Measurements from ENCODE around the gene MGAT5.

MGAT5 gene

DNA sequence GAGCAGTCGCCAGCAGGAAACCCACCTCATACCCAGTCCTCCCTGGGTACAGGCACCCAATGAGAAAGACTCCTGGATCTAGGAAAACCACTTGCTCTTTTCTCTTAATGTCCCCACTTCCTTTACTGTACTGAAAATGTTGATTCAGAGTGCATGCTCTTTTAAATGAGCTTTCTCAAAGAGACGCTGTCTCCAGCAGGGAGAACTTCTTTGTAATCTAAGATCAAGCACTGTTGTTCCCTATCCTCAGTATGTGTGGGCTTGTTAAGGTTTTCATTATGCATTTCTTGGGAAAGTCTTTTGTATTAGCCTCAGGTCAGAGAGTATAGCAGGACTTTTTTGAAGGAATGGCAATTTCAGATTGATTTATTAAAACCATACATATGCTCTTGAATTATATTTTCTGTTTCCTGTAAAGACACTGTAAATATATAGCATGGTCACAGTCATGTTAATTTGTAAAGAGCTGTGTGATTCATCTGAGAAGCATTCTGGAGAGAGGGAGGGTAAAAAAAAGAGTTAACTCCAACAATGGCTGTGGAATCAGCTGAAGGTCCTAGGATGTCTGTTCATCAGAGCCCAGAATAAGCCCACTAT lies 178.1 kb downstream of the MGAT5 start:
- no peak for DNase-seq

DNA sequence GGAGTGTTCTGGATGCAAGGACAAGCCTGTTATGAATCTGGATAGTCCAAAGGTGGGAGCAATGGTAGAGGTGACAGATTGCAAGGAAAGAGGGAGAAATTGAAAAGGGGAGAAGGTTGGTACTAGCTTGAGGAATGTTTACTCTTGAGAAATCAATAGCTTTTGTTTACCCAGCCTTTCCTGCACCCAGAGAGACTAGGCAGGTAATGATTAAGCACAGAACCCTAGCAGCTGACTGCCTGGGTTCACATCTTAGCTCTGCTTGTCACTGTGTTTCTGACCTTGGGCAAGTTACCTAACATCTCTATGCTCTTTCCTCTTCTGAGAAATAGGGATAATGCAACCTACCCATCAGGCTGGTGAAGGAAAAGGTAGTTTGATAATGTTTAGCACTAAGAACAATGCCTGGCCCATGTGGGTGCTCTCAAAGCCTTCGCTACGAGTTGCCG lies 178.6 kb downstream of the MGAT5 start:
- DNase-seq: no peak

DNA sequence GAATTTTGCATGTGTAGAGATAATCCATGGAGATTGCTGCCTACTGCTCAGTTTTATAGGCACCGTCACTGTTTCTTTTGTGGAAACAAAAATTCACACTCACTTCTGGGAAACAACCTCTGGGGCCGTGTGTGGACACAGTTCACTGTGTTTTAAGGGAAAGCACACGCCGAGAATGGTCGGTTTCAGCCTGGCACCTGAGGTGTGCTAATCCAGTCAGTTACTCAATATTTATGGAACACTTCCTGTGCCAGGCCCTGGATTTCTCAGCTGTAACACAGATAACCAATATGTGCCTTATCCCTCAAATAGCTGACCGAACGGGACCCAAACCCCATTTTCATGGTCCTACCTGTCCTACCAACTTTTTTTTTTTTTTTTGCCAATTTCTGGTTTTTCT lies 179.6 kb downstream of the MGAT5 start:
- DNase-seq: no peak

GRCh38 chr2:134433979-134434378 lies 180.1 kb downstream of the MGAT5 start:
- no peak for DNase-seq

GRCh38 chr2:134435505-134435904 lies 181.6 kb downstream of the MGAT5 start:
- no peak for DNase-seq

DNA sequence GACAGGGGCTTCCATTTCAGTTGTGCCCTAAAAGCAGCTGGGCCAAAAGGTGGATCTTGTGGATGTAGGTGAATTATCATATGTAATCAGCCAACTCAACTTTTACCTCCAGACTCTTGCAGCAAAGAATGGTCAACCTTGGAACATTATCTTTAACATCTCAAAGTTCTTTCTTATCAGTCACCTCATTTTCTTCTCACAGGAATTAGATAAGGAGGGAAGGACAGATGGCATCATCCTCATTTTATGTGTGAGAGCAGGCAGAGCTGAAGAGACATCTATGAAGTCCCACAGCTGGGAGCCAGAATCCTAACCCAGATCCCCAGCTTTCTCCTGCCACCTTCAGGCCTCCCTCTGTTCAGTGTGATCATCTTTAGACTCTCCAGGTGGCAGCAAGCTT lies 182.1 kb downstream of the MGAT5 start:
- no peak for DNase-seq

GRCh38 chr2:134436706-134437105 lies 182.8 kb downstream of the MGAT5 start:
- DNase-seq: no peak

GRCh38 chr2:134438371-134438770 lies 184.5 kb downstream of the MGAT5 start:
- no peak for DNase-seq

DNA sequence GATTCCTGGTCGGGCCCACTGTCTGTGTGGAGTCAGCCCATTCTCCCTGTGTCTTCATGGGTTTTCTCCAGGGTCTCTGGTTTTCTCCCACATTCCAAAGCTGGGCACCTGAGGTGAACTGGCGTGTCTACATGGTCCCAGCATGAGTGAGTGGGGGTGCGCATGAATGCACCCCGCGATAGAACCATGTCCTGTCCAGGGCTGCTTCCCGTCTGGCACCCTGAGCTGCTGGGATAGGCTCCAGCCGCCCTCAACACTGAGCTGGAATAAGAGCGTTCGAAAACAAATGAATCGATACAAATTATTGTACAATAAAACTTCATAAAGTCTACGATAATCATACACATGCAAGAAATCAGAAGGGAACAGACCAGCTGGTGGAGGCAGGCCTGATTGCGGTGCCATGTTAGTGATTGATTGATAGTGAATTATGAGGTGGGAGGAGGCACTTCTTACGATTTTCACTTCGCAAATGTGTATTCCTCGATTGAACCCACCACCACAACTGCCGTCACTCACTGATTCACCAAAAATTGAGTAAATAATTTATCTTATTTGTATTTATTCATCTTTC lies 186.6 kb downstream of the MGAT5 start:
- DNase-seq: no peak

DNA sequence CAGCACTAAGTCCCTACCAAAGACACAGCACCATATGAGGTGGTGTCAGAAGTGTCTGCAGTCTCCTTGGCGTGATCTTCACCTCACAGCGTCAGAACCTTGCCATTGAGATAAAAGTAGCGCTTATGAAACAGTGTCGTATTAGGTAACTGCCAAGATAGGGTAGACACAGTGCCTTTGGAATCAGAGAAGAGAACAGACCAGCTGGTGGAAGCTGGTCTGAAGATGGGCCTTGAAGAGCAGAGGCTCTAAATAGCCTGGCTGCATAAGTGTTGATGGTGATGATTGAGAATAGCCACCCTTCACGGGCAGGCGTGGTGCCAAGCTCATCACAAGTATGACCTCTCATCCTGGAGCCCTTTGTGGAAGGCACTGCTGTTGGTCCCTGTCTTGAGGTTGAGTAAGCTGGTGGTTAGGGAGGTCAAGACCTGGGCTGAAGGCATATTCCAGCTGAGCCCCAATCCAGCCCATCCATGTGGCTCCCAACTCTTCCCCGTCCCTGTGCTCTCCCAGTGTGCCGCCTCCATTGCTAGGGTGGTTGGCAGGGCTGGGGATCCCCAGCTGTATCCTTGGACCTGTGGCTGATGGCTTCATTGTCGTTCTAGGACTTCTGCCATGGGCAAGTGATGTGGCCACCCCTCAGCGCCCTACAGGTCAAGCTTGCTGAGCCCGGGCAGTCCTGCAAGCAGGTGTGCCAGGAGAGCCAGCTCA lies 187.4 kb downstream of the MGAT5 start:
- no peak for DNase-seq

DNA sequence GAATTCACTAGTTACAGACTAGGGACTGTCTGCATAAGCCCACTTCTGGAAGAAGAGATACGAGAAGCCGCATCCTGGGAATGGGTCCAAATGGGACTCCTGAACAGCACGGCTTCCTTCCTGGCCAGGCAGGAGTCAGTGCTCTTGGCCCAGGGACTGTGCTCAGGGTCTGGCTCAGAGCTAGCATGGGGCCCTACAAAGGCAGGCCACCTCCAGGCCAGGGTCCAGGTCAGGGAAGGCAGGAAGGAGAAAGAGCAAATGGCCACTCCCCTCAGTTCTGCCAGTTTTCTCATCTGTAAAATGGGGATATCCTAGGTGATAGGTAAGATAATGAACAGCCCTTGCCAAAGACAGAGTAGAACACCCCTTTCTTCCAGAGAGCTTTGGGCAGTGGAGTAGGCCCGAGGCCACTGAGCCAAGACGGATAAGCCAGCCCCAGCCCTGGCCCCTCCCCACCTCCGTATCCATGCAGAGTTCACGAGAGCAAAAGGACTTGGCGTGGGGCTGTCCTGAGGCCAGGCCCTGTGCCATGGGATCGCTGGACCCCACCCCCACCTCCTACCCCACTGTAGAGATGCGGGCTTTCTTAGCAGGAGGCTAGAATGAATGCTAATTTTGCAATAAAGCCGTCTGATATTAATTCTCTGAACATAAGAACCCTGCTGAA lies 190.1 kb downstream of the MGAT5 start:
- DNase-seq: no peak

- no peak for DNase-seq
Observed at GRCh38 chr2:134445116-134445515, 191.2 kb downstream of the MGAT5 start.

GRCh38 chr2:134445985-134446382 lies 192.1 kb downstream of the MGAT5 start:
- DNase-seq: no peak

GRCh38 chr2:134446383-134447017 lies 192.6 kb downstream of the MGAT5 start:
- DNase-seq: no peak

GRCh38 chr2:134447669-134448068 lies 193.8 kb downstream of the MGAT5 start:
- DNase-seq: no peak

DNA sequence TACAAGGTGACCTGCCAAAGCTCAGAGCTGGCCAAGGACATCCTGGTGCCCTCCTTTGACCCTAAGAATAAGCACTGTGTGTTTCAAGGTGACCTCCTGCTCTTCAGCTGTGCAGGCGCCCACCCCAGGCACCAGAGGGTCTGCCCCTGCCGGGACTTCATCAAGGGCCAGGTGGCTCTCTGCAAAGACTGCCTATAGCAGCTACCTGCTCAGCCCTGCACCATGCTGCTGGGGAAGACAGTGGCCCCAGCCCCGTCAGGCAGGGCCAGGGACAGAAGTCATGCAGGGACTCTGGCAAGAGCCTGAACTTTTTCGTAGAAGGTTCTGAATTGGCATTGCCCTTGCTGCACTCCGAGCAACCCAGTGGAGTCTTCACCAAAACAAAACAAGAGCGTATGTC lies 194.8 kb downstream of the MGAT5 start:
- no peak for DNase-seq

DNA sequence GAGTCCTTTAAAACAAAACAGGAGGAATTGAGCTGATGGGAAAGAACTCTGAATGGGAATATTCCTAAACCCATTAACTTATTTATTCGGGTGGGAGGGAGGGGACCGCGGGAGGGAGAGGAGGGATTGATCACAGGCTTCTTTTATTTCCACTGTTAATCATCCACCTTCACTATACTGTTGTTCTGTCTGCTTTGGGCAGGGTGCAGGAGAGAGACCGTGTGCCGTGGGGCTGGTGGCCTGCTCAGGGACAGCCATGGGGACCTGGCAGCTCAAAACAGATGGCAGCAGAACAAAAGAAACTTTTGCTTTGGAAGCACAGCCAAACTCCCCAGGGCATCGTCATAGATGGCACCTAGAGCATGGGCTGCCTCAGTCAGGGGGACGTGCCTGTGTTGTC lies 195.3 kb downstream of the MGAT5 start:
- no peak for DNase-seq

DNA sequence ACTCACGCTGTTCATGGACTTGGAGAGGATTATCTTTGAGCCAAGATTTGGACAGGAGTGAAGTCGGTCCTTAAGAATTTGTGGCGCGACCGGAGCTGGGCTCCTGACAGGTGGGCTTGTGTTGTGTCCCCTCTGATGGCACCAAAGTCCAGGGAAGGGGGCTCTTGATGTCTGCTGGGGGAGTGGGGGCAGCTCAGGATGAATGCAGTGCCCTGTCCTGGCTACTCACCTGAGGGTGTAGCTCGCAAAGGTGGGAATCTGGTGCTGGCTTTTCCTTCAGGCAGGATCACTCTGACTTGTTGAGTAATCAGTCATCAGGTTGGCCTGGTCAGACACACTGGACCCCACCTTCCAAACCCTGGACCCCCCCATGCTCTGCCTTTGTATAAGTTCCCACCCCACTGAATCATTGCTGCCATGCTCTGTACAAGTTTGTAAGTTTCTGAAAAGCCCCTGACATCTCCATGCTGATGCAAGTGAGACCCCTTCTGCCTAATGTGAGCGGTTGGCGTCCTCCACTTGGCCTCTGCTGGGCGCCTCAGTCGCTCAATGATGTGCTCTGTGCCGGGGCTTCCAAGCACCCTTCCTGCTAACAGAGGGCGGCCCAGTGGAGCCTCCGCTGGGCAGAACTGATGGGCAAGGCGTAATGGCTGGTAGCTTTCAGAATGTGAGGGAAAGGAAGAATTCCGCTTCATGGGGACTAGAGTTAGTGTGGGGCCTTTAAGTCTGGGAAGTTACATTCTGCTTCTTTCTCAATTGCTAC lies 196.1 kb downstream of the MGAT5 start:
- no peak for DNase-seq

DNA sequence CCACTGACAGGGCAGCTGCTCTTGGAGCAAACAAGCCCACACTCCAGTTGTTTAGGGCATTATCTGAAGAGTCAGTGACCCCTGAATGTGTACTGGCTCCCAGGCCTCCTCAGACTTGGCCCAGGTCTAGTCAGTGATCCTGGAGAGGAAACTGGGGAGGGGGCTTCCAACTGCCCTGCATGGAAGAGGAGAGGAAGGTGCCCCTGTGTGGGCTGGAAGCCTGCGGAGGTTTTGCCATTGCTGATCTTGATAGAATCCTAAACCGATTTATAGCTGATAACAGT lies 197.4 kb downstream of the MGAT5 start:
- DNase-seq: no peak

DNA sequence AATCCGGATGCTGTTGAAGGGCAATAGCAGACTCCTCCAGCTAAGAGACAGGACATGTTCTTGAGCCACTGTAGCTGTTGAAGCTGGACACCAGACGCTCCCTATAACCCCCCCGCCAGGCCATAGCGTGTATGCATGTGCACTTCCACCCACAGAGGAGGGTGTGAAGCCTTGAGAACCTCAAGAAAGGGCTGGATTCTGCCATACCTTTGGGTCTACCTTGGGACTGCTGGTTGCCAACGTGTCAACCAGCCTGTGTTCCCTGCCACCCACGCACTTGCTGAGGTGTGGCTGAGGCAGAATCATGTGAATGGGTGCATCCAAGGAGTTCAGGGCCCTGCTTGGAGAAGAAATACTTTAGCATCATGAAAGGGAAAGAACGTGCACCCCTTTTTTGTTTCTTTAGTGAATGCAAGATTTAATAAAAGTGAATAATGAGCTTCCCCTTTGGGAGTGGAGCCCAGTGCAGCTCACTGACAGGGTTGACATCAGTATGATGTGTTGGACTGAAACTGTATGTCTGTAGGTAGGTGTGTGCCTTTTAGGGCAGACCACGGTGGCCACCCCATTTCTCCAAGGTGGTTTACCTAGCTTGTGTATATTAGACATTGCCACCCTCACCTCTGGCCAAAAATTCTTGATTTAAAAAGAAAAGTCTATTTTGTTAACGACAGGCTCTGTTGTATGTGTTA lies 198.3 kb downstream of the MGAT5 start:
- DNase-seq: no peak

DNA sequence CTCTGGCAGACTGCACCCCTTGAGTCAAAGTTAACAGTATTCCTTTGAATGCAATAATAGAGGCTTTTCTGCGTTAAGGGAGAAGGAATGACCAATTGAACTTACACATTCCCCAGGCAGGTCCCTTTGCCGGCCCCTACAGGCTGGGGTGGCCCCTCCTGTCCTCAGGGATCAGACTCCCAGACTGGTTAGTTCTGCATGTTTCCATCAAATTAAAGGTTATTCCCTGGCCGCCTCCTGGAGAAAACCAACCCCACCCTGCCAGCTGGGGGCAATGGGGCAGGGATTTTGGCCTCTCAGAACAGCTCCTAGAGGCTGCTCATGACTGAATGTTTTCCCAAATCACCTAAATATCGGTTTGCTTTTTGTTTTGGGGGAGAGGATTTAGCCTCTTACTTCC lies 199.6 kb downstream of the MGAT5 start:
- no peak for DNase-seq

- DNase-seq: no peak
Observed at GRCh38 chr2:134453973-134454372, 200.1 kb downstream of the MGAT5 start.
